Mesenchymal stem cell (in vitro differentiated cells and primary cell): Measurements from ENCODE around the gene NDUFA7.

Experiments
- DNase-seq: peaks from one replicate; pipeline ENCODE4 v3.0.0-alpha.2; 2013
- H2AFZ ChIP-seq: one replicate; pipeline ENCODE4 v1.6.1; 2013; ENCODE audit warnings: low read depth, mild to moderate bottlenecking, control low read depth, inconsistent platforms, low read length, moderate library complexity
- H2AK5ac ChIP-seq: 2 replicates; pipeline ENCODE4 v1.6.1; 2013; ENCODE audit warnings: low read length, moderate library complexity, mild to moderate bottlenecking, inconsistent platforms; ENCODE audit not compliant: severe bottlenecking
- H2BK120ac ChIP-seq: one replicate; pipeline ENCODE4 v1.6.1; 2013; ENCODE audit warnings: low read depth, mild to moderate bottlenecking, inconsistent platforms, low read length, moderate library complexity
- H2BK12ac ChIP-seq, 2 experiments: one replicate each; pipeline ENCODE4 v1.6.1; 2013; ENCODE audit warnings: inconsistent platforms in 2 of 2, low read length in 2 of 2, mild to moderate bottlenecking in 2 of 2, moderate library complexity in 2 of 2, control low read depth in 1 of 2
- H2BK15ac ChIP-seq: one replicate; pipeline ENCODE4 v1.6.1; 2013; ENCODE audit warnings: mild to moderate bottlenecking, low read depth, inconsistent platforms; ENCODE audit not compliant: poor library complexity, severe bottlenecking
- H2BK5ac ChIP-seq: 2 replicates; pipeline ENCODE4 v1.6.1; 2013; ENCODE audit warnings: low read depth, mild to moderate bottlenecking, low read length, control low read depth, inconsistent platforms; ENCODE audit not compliant: poor library complexity, severe bottlenecking
- H3K14ac ChIP-seq, 2 experiments: one replicate each; pipeline ENCODE4 v1.6.1; 2013; ENCODE audit warnings: inconsistent platforms in 2 of 2, low read length in 2 of 2, control low read depth in 1 of 2, mild to moderate bottlenecking in 1 of 2, moderate library complexity in 1 of 2
- H3K18ac ChIP-seq, 2 experiments: one replicate each; pipeline ENCODE4 v1.6.1; 2013; ENCODE audit warnings: inconsistent platforms in 2 of 2, low read length in 2 of 2, control low read depth in 1 of 2, low read depth in 1 of 2, mild to moderate bottlenecking in 1 of 2
- H3K23ac ChIP-seq, 2 experiments: one replicate each; pipeline ENCODE4 v1.6.1; 2013; ENCODE audit warnings: inconsistent platforms in 2 of 2, low read length in 2 of 2, mild to moderate bottlenecking in 2 of 2, moderate library complexity in 2 of 2, control low read depth in 1 of 2
- H3K27ac ChIP-seq: 2 replicates; pipeline ENCODE4 v1.5.1; 2013; ENCODE audit warnings: mild to moderate bottlenecking, moderate library complexity, low read length, control low read depth, inconsistent platforms; ENCODE audit not compliant: poor library complexity, severe bottlenecking
- H3K27me3 ChIP-seq, 2 experiments: 2 replicates each; pipeline versions ENCODE4 v1.6.1 to v1.7.0; 2013; ENCODE audit warnings: low read length in 2 of 2, mild to moderate bottlenecking in 2 of 2, moderate library complexity in 2 of 2, control low read depth in 1 of 2, inconsistent platforms in 1 of 2; ENCODE audit not compliant: control insufficient read depth in 1 of 2, insufficient read depth in 1 of 2
- H3K36me3 ChIP-seq, 2 experiments: 2 replicates each; pipeline versions ENCODE4 v1.6.1 to v1.7.0; 2013; ENCODE audit warnings: low read length in 2 of 2, control low read depth in 1 of 2, inconsistent platforms in 1 of 2, low read depth in 1 of 2, mild to moderate bottlenecking in 1 of 2; ENCODE audit not compliant: insufficient read depth in 2 of 2, control insufficient read depth in 1 of 2
- H3K4ac ChIP-seq, 2 experiments: one replicate each; pipeline ENCODE4 v1.6.1; 2013; ENCODE audit warnings: inconsistent platforms in 2 of 2, low read length in 2 of 2, mild to moderate bottlenecking in 2 of 2, moderate library complexity in 2 of 2, control low read depth in 1 of 2, low read depth in 1 of 2
- H3K4me1 ChIP-seq: 2 replicates; pipeline ENCODE4 v1.6.1; 2013; ENCODE audit warnings: low read depth, low read length, control low read depth; ENCODE audit not compliant: control insufficient read depth, insufficient read depth
- H3K4me2 ChIP-seq: 2 replicates; pipeline ENCODE4 v1.6.1; 2013; ENCODE audit warnings: low read length, mild to moderate bottlenecking, inconsistent platforms; ENCODE audit not compliant: poor library complexity, severe bottlenecking
- H3K4me3 ChIP-seq, 2 experiments: 2 replicates each; pipeline versions ENCODE4 v1.5.1 to v1.7.0; 2013; ENCODE audit warnings: low read length in 2 of 2, mild to moderate bottlenecking in 2 of 2, control low read depth in 1 of 2, low read depth in 1 of 2; ENCODE audit not compliant: insufficient read depth in 1 of 2
- H3K79me1 ChIP-seq: replicated peaks from 2 replicates; pipeline ENCODE4 v1.6.1; 2013; ENCODE audit warnings: mild to moderate bottlenecking, control low read depth, low read length, inconsistent platforms; ENCODE audit not compliant: poor library complexity, severe bottlenecking
- H3K9ac ChIP-seq: 2 replicates; pipeline ENCODE4 v1.7.0; 2013; ENCODE audit warnings: mild to moderate bottlenecking, low read length, moderate library complexity
- H3K9me3 ChIP-seq: 2 replicates; pipeline ENCODE4 v1.7.0; 2013; ENCODE audit warnings: mild to moderate bottlenecking, low read length; ENCODE audit not compliant: control insufficient read depth
- H4K8ac ChIP-seq: one replicate; pipeline ENCODE4 v1.6.1; 2013; ENCODE audit warnings: inconsistent platforms, mild to moderate bottlenecking, low read length, moderate library complexity
- H4K91ac ChIP-seq: one replicate; pipeline ENCODE4 v1.6.1; 2013; ENCODE audit warnings: mild to moderate bottlenecking, low read length, inconsistent platforms
- WGBS: methylation state at CpG from one replicate; pipeline ENCODE4 v1.1.7; 2013; ENCODE audit warnings: mixed read lengths; 5-methylcytosine and 5-hydroxymethylcytosine counted together

The NDUFA7 gene

GRCh38 chr19:8366961-8367326 lies 45.8 kb upstream of the NDUFA7 start:
- Histone ChIP-seq H3K79me1 (peaks cover 10% of the 10 kb centered on the region), H3K27ac (peak overlapping the region; percentile 94), H3K4ac (peak overlapping the region; percentile 86), H2BK5ac (peak overlapping the region; percentile 66), H3K14ac (peak overlapping the region in 1 of 2 experiments; percentile 77), H3K18ac (peak overlapping the region; percentile 87 to 93), H2BK120ac (peak overlapping the region; percentile 93), H3K4me2 (peak overlapping the region; percentile 82), H3K4me3 (peak overlapping the region; percentile 45 to 65), H2AK5ac (peak overlapping the region; percentile 2), H3K9me3 (no peaks in the 10 kb centered on the region), H4K8ac (peak overlapping the region; percentile 70), H3K27me3 (no peaks in the 10 kb centered on the region), H2BK15ac (peak overlapping the region; percentile 65), H2BK12ac (peak overlapping the region; percentile 94 to 97), H3K23ac (no peak overlapping the region), H3K9ac (peak overlapping the region; percentile 57), H4K91ac (peak overlapping the region; percentile 98), H3K36me3 (peaks cover 34 to 45% of the 10 kb centered on the region in 2 experiments), H2AFZ (no peak overlapping the region), H3K4me1 (peaks cover 56% of the 10 kb centered on the region)
- no peak for DNase-seq
- 50% methylated on average over 10 of the region's 13 CpGs for WGBS

DNA sequence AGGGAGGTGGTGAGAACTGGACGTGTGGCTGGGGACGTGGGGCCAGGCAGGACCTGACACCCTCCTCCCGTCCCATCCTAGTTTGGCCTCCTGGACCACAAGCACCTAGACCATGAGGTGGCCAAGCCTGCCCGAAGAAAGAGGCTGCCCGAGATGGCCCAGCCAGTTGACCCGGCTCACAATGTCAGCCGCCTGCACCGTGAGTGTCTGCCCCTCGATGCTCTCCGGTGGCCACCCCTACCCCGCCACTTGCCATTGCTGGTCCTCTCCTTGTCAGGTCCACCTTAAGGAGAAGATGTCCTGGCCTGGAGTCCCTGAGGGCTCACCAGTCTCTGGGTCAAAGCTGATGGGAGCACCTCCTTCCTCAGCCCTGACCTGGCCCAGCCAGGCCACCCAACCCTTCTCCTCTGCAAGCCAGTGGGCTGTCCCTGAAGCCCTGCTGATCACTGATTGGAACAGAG lies 45.0 kb upstream of the NDUFA7 start:
- Histone ChIP-seq H2BK12ac (peak overlapping the region; percentile 23 to 53), H3K23ac (no peak overlapping the region), H3K4me1 (peaks cover 56% of the 10 kb centered on the region), H2BK5ac (no peak overlapping the region), H3K4ac (peak overlapping the region; percentile 15 to 22), H3K18ac (peak overlapping the region; percentile 57 to 61), H2AK5ac (peak overlapping the region; percentile 60), H3K27ac (peak overlapping the region; percentile 53), H4K8ac (no peak overlapping the region), H3K9me3 (no peaks in the 10 kb centered on the region), H3K9ac (no peak overlapping the region), H3K4me2 (peak overlapping the region; percentile 19), H2BK15ac (no peak overlapping the region), H4K91ac (peak overlapping the region; percentile 30), H3K79me1 (peaks cover 6% of the 10 kb centered on the region), H3K36me3 (peaks cover 31 to 40% of the 10 kb centered on the region in 2 experiments), H2BK120ac (no peak overlapping the region), H3K27me3 (no peaks in the 10 kb centered on the region), H3K4me3 (peak overlapping the region; percentile 5 to 94), H2AFZ (no peak overlapping the region), H3K14ac (peak overlapping the region in 1 of 2 experiments; percentile 36)
- 95% methylated on average over 11 of the region's 11 CpGs for WGBS
- peak; percentile 25 for DNase-seq

DNA sequence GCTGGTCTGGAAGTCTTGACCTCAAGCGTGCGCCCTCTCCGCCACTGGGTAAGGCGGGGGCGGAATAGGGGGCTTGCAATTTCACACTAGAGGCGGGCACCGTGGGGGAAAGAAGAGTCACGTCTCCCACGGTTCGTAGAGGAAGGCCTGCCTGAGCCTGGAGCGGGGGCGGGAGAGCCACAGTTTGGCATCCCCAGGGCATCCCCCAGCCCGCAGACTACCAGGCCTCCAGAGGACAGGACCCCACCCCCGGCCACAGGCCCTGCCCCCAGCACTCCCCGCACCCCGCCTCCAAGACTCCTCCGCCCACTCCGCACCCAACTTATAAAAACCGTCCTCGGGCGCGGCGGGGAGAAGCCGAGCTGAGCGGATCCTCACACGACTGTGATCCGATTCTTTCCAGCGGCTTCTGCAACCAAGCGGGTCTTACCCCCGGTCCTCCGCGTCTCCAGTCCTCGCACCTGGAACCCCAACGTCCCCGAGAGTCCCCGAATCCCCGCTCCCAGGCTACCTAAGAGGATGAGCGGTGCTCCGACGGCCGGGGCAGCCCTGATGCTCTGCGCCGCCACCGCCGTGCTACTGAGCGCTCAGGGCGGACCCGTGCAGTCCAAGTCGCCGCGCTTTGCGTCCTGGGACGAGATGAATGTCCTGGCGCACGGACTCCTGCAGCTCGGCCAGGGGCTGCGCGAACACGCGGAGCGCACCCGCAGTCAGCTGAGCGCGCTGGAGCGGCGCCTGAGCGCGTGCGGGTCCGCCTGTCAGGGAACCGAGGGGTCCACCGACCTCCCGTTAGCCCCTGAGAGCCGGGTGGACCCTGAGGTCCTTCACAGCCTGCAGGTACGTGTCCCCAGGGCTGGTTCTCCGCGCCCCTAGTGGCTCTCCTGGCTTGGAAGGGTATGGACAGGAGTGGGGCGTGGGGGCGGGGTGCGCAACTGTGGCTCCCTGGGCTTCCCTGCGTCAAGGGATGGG lies 42.9 kb upstream of the NDUFA7 start, which contains the start of gene ANGPTL4:
ANGPTL4 (plus strand) TSS at position 353 of the 969 bp plus-strand sequence; CDS start at position 520, 167 bp downstream.
- peaks cover 55% of the 10 kb centered on the region for H3K4me1 ChIP-seq
- H3K27ac ChIP-seq = peak within 1 kb of the TSS; percentile 86
- H2BK12ac ChIP-seq = peak within 1 kb of the TSS; percentile 6 to 97
- no peaks in the 10 kb centered on the region for H3K9me3 ChIP-seq
- peak within 1 kb of the TSS; percentile 88 for H4K91ac ChIP-seq
- H3K9ac ChIP-seq = peak within 1 kb of the TSS; percentile 89
- peak within 1 kb of the TSS; percentile 87 for H4K8ac ChIP-seq
- peak within 1 kb of the TSS; percentile 75 to 94 for H3K4me3 ChIP-seq
- peak within 1 kb of the TSS; percentile 78 for H3K4me2 ChIP-seq
- H2AK5ac ChIP-seq = peak within 1 kb of the TSS; percentile 99
- H3K14ac ChIP-seq = peak within 1 kb of the TSS in 1 of 2 experiments; percentile 98
- H2AFZ ChIP-seq = peak within 1 kb of the TSS; percentile 47
- peak within 1 kb of the TSS; percentile 89 to 100 for H3K18ac ChIP-seq
- under 1% methylated on average over 69 of the region's 81 CpGs for WGBS
- H2BK15ac ChIP-seq = peak within 1 kb of the TSS; percentile 65
- peak within 1 kb of the TSS; percentile 61 for H2BK5ac ChIP-seq
- H3K23ac ChIP-seq = peak within 1 kb of the TSS in 1 of 2 experiments; percentile 99
- H3K79me1 ChIP-seq = peaks cover 2% of the 10 kb centered on the region
- peak within 1 kb of the TSS; percentile 20 to 97 for H3K4ac ChIP-seq
- H3K36me3 ChIP-seq = peaks cover 19 to 24% of the 10 kb centered on the region in 2 experiments
- DNase-seq = peak; percentile 88
- H2BK120ac ChIP-seq = peak within 1 kb of the TSS; percentile 39
- no peaks in the 10 kb centered on the region for H3K27me3 ChIP-seq
